ENCODE results near the gene KCMF1. TPM values are rescaled to one million over a fixed set of nuclear protein-coding genes. Genes with fewer than 3 reads are reported as not detected.
A peak's percentile ranks its signal among the peaks of the same experiment; 100 is the strongest.

Gene KCMF1
- total RNA-seq, 1 donor from 2014 or later: 105 TPM

- no peak overlapping the region for H3K27ac Mint-ChIP-seq (ENCODE audit: unreplicated experiment)
- no peak overlapping the region for H2AFZ ChIP-seq (ENCODE audit: low read depth, low read length)
- FAIRE-seq: no peak
Observed at GRCh38 chr2:85095094-85095493, 124.1 kb downstream of the KCMF1 start.

DNA sequence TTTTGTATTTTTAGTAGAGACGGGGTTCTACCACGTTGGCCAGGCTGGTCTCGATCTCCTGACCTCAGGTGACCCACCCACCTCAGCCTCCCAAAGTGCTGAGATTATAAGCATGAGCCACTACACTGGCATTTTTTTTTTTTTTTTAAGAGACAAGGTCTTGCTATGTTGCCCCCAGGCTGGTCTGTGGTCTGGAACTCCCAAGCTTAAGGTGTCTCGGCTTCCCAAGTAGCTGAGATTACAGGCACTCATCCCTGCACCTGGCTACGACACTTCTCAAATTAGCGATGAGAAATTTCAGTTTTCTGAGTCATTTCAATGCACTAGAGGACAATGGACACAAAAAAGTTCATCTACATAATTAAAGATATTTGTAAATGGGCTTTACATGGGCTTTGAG is 125.7 kb downstream of the KCMF1 start:
- H3K4me1 ChIP-seq (ENCODE audit: insufficient read depth, low read length): no peaks in the 10 kb centered on the region
- Mint-ChIP-seq H3K27me3 (ENCODE audit: low read depth, unreplicated experiment) (no peaks in the 10 kb centered on the region), H3K27ac (ENCODE audit: unreplicated experiment) (no peak overlapping the region), H3K4me1 (ENCODE audit: low read depth, unreplicated experiment) (no peaks in the 10 kb centered on the region), H3K36me3 (ENCODE audit: low read depth, unreplicated experiment) (no peaks in the 10 kb centered on the region), H3K9me3 (ENCODE audit: unreplicated experiment) (peaks cover 11% of the 10 kb centered on the region), H3K4me3 (ENCODE audit: unreplicated experiment) (no peak overlapping the region)
- H3K4me2 ChIP-seq (ENCODE audit: low read length): no peak overlapping the region
- H3K27ac ChIP-seq (ENCODE audit: low read depth, low read length): no peak overlapping the region
- H3K9me3 ChIP-seq (ENCODE audit: insufficient read depth, low read depth, low read length): no peaks in the 10 kb centered on the region
- H4K20me1 ChIP-seq (ENCODE audit: insufficient read depth, low read length): no peaks in the 10 kb centered on the region
- H2AFZ ChIP-seq (ENCODE audit: low read depth, low read length): no peak overlapping the region
- H3K36me3 ChIP-seq (ENCODE audit: insufficient read depth, low read length): no peaks in the 10 kb centered on the region
- no peak overlapping the region for H3K4me3 ChIP-seq (ENCODE audit: insufficient read depth, low read depth, low read length)
- DNase-seq (ENCODE audit: low read depth): no peak
- H3K79me2 ChIP-seq (ENCODE audit: insufficient read depth, low read length): no peaks in the 10 kb centered on the region
- no peak overlapping the region for H3K9ac ChIP-seq (ENCODE audit: low read length)
- TF ChIP-seq EZH2 (IDR thresholded peaks at IDR 0.05; ENCODE audit: insufficient read depth, low read length): no peak
- TF ChIP-seq CTCF (IDR thresholded peaks at IDR 0.05; ENCODE audit: insufficient read depth, low read depth, low read length): no peak
- peaks cover 5% of the 10 kb centered on the region for H3K27me3 ChIP-seq (ENCODE audit: insufficient read depth, low read length)
- no peak for FAIRE-seq

More at GRCh38 chr2:85095094-85095493, 124.1 kb downstream of the KCMF1 start:
- no peaks in the 10 kb centered on the region for H3K4me1 ChIP-seq (ENCODE audit: insufficient read depth, low read length)
- no peak overlapping the region for H3K4me3 ChIP-seq (ENCODE audit: insufficient read depth, low read depth, low read length)
- peak; percentile 6 for DNase-seq (ENCODE audit: low read depth)
- Mint-ChIP-seq H3K9me3 (ENCODE audit: unreplicated experiment) (peaks cover 11% of the 10 kb centered on the region), H3K4me1 (ENCODE audit: low read depth, unreplicated experiment) (no peaks in the 10 kb centered on the region), H3K36me3 (ENCODE audit: low read depth, unreplicated experiment) (no peaks in the 10 kb centered on the region), H3K27me3 (ENCODE audit: low read depth, unreplicated experiment) (peaks cover 4% of the 10 kb centered on the region), H3K4me3 (ENCODE audit: unreplicated experiment) (no peak overlapping the region)
- H3K9ac ChIP-seq (ENCODE audit: low read length): no peak overlapping the region
- no peaks in the 10 kb centered on the region for H4K20me1 ChIP-seq (ENCODE audit: insufficient read depth, low read length)
- no peaks in the 10 kb centered on the region for H3K79me2 ChIP-seq (ENCODE audit: insufficient read depth, low read length)
- peaks cover 6% of the 10 kb centered on the region for H3K27me3 ChIP-seq (ENCODE audit: insufficient read depth, low read length)
- H3K4me2 ChIP-seq (ENCODE audit: low read length): no peak overlapping the region
- TF ChIP-seq CTCF (IDR thresholded peaks at IDR 0.05; ENCODE audit: insufficient read depth, low read depth, low read length): no peak
- TF ChIP-seq EZH2 (IDR thresholded peaks at IDR 0.05; ENCODE audit: insufficient read depth, low read length): no peak
- H3K36me3 ChIP-seq (ENCODE audit: insufficient read depth, low read length): no peaks in the 10 kb centered on the region
- no peaks in the 10 kb centered on the region for H3K9me3 ChIP-seq (ENCODE audit: insufficient read depth, low read depth, low read length)
- no peak overlapping the region for H3K27ac ChIP-seq (ENCODE audit: low read depth, low read length)

DNA sequence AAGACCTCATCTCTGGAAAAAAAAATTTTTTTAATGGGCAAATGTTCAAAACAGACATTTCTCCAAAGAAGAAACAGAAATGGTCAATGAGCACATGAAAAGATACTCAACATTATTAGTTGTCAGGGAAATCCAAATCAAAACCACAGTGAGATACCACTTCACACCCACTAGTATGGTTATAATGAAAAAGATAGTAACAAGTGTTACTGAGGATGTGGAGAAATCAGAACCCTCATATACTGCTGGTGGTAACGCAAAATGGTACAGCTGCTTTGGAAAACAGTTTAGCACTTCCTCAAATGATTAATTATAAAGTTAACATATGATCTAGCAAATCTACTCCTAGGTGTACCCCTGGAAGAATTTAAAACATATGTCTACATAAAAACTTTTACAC is 133.3 kb downstream of the KCMF1 start:
- H2AFZ ChIP-seq (ENCODE audit: low read depth, low read length): no peak overlapping the region
- H3K9me3 Mint-ChIP-seq (ENCODE audit: unreplicated experiment): no peaks in the 10 kb centered on the region
- H3K27ac Mint-ChIP-seq (ENCODE audit: unreplicated experiment): no peak overlapping the region
- DNase-seq (ENCODE audit: low read depth) (no peak), FAIRE-seq (no peak)
- H3K36me3 ChIP-seq (ENCODE audit: insufficient read depth, low read length): no peaks in the 10 kb centered on the region
- H3K27ac ChIP-seq (ENCODE audit: low read depth, low read length): no peak overlapping the region
- TF ChIP-seq CTCF (IDR thresholded peaks at IDR 0.05; ENCODE audit: insufficient read depth, low read depth, low read length): no peak
- no peak for TF ChIP-seq EZH2 (IDR thresholded peaks at IDR 0.05; ENCODE audit: insufficient read depth, low read length)
- H3K36me3 Mint-ChIP-seq (ENCODE audit: low read depth, unreplicated experiment): no peaks in the 10 kb centered on the region
- no peaks in the 10 kb centered on the region for H3K4me1 ChIP-seq (ENCODE audit: insufficient read depth, low read length)
- H3K9me3 ChIP-seq (ENCODE audit: insufficient read depth, low read depth, low read length): no peaks in the 10 kb centered on the region
- peaks cover 2% of the 10 kb centered on the region for H3K27me3 Mint-ChIP-seq (ENCODE audit: low read depth, unreplicated experiment)
- H3K4me3 ChIP-seq (ENCODE audit: insufficient read depth, low read depth, low read length): no peak overlapping the region
- H3K4me1 Mint-ChIP-seq (ENCODE audit: low read depth, unreplicated experiment): peaks cover 2% of the 10 kb centered on the region
- no peaks in the 10 kb centered on the region for H3K79me2 ChIP-seq (ENCODE audit: insufficient read depth, low read length)
- peaks cover 2% of the 10 kb centered on the region for H3K27me3 ChIP-seq (ENCODE audit: insufficient read depth, low read length)
- no peak overlapping the region for H3K4me2 ChIP-seq (ENCODE audit: low read length)
- no peaks in the 10 kb centered on the region for H4K20me1 ChIP-seq (ENCODE audit: insufficient read depth, low read length)
- H3K9ac ChIP-seq (ENCODE audit: low read length): no peak overlapping the region
- H3K4me3 Mint-ChIP-seq (ENCODE audit: unreplicated experiment): no peak overlapping the region
